ENCODE measurements around the gene BACE2. TPM values are rescaled to one million over a fixed set of nuclear protein-coding genes. Genes with fewer than 3 reads are reported as not detected.

The BACE2 gene
- total and polyA plus RNA-seq, 2 of the 13 experiments (the other 11 are each of a cell fraction or from before 2014, with no cell fraction given), result 0.07 to 0.11 TPM

DNA sequence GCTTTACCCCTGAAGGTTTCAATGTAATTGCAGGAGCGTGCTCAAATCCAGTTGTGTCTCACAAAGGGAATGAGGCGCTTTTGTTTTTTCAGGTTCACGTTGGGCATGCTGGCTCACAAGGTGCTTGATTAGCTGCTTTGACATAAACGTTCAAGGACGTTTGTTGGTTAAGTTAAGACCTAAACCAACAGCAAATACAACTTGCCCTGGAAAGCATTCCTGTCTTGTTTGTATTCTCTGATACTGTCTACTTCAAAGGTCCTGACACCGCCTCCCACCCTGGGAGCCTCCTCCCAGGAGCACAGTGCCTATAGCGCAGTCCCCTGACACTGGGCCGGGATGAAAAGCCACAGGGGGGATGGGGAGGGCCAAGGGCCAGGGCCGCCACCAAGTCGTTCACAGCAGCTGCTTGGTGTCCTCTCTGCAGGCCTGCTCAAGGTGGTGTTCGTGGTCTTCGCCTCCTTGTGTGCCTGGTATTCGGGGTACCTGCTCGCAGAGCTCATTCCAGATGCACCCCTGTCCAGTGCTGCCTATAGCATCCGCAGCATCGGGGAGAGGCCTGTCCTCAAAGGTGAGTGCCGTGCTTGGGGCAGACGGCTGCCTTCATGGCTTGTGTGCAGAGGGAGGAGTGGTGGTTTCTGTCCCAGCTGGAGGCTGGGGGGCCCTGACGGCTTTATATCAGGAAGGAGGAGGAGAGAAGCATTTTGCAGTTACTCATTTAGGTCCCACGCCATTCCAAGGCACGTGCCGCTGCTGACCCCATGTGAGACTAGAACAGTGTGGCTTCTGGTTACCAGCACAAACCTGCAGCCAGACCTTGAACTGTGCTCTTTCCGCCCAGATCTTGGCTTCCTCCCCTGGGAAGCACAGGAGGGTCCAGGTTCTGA, 154.8 kb downstream of the BACE2 start (continued):
- TF ChIP-seq, protein P1, sequence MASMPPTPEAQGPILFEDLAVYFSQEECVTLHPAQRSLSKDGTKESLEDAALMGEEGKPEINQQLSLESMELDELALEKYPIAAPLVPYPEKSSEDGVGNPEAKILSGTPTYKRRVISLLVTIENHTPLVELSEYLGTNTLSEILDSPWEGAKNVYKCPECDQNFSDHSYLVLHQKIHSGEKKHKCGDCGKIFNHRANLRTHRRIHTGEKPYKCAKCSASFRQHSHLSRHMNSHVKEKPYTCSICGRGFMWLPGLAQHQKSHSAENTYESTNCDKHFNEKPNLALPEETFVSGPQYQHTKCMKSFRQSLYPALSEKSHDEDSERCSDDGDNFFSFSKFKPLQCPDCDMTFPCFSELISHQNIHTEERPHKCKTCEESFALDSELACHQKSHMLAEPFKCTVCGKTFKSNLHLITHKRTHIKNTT (CRISPR knock-in tag; IDR thresholded peaks at IDR 0.05), result no peak
- TF ChIP-seq CBFB (CRISPR knock-in tag; IDR thresholded peaks at IDR 0.05), result peak; percentile 85
- TF ChIP-seq SRSF4 (IDR thresholded peaks at IDR 0.05; ENCODE audit: low read depth, low read length, poor library complexity, severe bottlenecking), result no peak
- no peak; the same call in 1 of the 2 replicates for TF ChIP-seq ZMYM4 (CRISPR knock-in tag; IDR thresholded peaks at IDR 0.05)
- TF ChIP-seq ZNF652 (CRISPR knock-in tag; IDR thresholded peaks at IDR 0.05; ENCODE audit: borderline replicate concordance, low read depth), result no peak; the same call in 1 of the 2 replicates
- TF ChIP-seq ZNF260 (CRISPR knock-in tag; IDR thresholded peaks at IDR 0.05; ENCODE audit: borderline replicate concordance, low read depth), result no peak
- TF ChIP-seq NRL (CRISPR knock-in tag; IDR thresholded peaks at IDR 0.05; ENCODE audit: borderline replicate concordance), result no peak; the same call in 1 of the 2 replicates
- TF ChIP-seq MTA3 (CRISPR knock-in tag; IDR thresholded peaks at IDR 0.05), result no peak
- no peak for TF ChIP-seq FOSL1 (CRISPR knock-in tag; IDR thresholded peaks at IDR 0.05; ENCODE audit: borderline replicate concordance)
- peak; percentile 34; the same call in 1 of the 2 replicates for TF ChIP-seq ZNF792 (CRISPR knock-in tag; IDR thresholded peaks at IDR 0.05)
- TF ChIP-seq, protein P2, sequence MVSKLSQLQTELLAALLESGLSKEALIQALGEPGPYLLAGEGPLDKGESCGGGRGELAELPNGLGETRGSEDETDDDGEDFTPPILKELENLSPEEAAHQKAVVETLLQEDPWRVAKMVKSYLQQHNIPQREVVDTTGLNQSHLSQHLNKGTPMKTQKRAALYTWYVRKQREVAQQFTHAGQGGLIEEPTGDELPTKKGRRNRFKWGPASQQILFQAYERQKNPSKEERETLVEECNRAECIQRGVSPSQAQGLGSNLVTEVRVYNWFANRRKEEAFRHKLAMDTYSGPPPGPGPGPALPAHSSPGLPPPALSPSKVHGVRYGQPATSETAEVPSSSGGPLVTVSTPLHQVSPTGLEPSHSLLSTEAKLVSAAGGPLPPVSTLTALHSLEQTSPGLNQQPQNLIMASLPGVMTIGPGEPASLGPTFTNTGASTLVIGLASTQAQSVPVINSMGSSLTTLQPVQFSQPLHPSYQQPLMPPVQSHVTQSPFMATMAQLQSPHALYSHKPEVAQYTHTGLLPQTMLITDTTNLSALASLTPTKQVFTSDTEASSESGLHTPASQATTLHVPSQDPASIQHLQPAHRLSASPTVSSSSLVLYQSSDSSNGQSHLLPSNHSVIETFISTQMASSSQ (IDR thresholded peaks at IDR 0.05; ENCODE audit: low read depth), result peak; percentile 78
- TF ChIP-seq, protein P2 (CRISPR knock-in tag; IDR thresholded peaks at IDR 0.05; ENCODE audit: borderline replicate concordance), result peak; percentile 81; the same call in 1 of the 2 replicates
- TF ChIP-seq ZNF343 (CRISPR knock-in tag; IDR thresholded peaks at IDR 0.05), result no peak
- no peak; the same call in 1 of the 2 replicates for TF ChIP-seq ZNF670 (CRISPR knock-in tag; IDR thresholded peaks at IDR 0.05; ENCODE audit: borderline replicate concordance)
- TF ChIP-seq ZFP62 (CRISPR knock-in tag; IDR thresholded peaks at IDR 0.05), result no peak
- TF ChIP-seq HOXA3 (CRISPR knock-in tag; IDR thresholded peaks at IDR 0.05), result peak; percentile 64; the same call in 1 of the 2 replicates
- TF ChIP-seq CEBPB (IDR thresholded peaks at IDR 0.05; ENCODE audit: borderline replicate concordance, low read depth, low read length), result no peak
- TF ChIP-seq KDM1A (CRISPR knock-in tag; IDR thresholded peaks at IDR 0.05), result no peak; the same call in 1 of the 2 replicates
- no peak for TF ChIP-seq SAFB2 (CRISPR knock-in tag; IDR thresholded peaks at IDR 0.05; ENCODE audit: borderline replicate concordance, low read depth)
- TF ChIP-seq SRSF1 (optimal IDR thresholded peaks at IDR 0.05; ENCODE audit: low read depth, low read length), result no peak
- TF ChIP-seq GATA4 (IDR thresholded peaks at IDR 0.05; ENCODE audit: borderline replicate concordance, low read depth), result peak; percentile 76; the same call in 1 of the 2 replicates
- TF ChIP-seq, protein P3, sequence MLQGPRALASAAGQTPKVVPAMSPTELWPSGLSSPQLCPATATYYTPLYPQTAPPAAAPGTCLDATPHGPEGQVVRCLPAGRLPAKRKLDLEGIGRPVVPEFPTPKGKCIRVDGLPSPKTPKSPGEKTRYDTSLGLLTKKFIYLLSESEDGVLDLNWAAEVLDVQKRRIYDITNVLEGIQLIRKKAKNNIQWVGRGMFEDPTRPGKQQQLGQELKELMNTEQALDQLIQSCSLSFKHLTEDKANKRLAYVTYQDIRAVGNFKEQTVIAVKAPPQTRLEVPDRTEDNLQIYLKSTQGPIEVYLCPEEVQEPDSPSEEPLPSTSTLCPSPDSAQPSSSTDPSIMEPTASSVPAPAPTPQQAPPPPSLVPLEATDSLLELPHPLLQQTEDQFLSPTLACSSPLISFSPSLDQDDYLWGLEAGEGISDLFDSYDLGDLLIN (CRISPR knock-in tag; IDR thresholded peaks at IDR 0.05; ENCODE audit: borderline replicate concordance), result no peak
- no peak for TF ChIP-seq GLI4 (CRISPR knock-in tag; IDR thresholded peaks at IDR 0.05; ENCODE audit: borderline replicate concordance)
- no peak for TF ChIP-seq YEATS2 (CRISPR knock-in tag; IDR thresholded peaks at IDR 0.05; ENCODE audit: borderline replicate concordance)
